Vagina (tissue), 2 donors: Measurements from ENCODE around the gene USP1.

Experiments used
- POLR2A ChIP-seq, 2 donors: fragments of 450-650 bp; IDR thresholded peaks; one replicate each; pipeline ENCODE4 v1.6.1; 2017; ENCODE audit warnings: antibody characterized with exemption in 2 of 2, mild to moderate bottlenecking in 2 of 2, moderate library complexity in 2 of 2
- POLR2AphosphoS5 ChIP-seq, 2 donors: sonication (generic); formaldehyde crosslinking; IDR thresholded peaks; one replicate each; pipeline ENCODE4 v1.9.0; 2017; ENCODE audit warnings: antibody characterized with exemption in 2 of 2, mild to moderate bottlenecking in 2 of 2, low read depth in 1 of 2; ENCODE audit not compliant: insufficient read depth in 1 of 2
- TF ChIP-seq, protein P1 (sequence below), 3 experiments: fragments of 450-650 bp in 2 of 3; fragments of 200-600 bp in 1 of 3; sonication (generic) in 1 of 3; IDR thresholded peaks; one replicate each; pipeline ENCODE4 v1.5.1; 2017 to 2019; ENCODE audit warnings: antibody characterized with exemption in 3 of 3, mild to moderate bottlenecking in 2 of 3, moderate library complexity in 2 of 3

- TF ChIP-seq, protein P1, sequence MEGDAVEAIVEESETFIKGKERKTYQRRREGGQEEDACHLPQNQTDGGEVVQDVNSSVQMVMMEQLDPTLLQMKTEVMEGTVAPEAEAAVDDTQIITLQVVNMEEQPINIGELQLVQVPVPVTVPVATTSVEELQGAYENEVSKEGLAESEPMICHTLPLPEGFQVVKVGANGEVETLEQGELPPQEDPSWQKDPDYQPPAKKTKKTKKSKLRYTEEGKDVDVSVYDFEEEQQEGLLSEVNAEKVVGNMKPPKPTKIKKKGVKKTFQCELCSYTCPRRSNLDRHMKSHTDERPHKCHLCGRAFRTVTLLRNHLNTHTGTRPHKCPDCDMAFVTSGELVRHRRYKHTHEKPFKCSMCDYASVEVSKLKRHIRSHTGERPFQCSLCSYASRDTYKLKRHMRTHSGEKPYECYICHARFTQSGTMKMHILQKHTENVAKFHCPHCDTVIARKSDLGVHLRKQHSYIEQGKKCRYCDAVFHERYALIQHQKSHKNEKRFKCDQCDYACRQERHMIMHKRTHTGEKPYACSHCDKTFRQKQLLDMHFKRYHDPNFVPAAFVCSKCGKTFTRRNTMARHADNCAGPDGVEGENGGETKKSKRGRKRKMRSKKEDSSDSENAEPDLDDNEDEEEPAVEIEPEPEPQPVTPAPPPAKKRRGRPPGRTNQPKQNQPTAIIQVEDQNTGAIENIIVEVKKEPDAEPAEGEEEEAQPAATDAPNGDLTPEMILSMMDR (IDR thresholded peaks at IDR 0.05): no peak
- TF ChIP-seq POLR2AphosphoS5 (IDR thresholded peaks at IDR 0.05; ENCODE audit: insufficient read depth in 1 of 2, low read depth in 1 of 2): no peak
- TF ChIP-seq POLR2A (IDR thresholded peaks at IDR 0.05): no peak
Measured at GRCh38 chr1:62390071-62390470, 46.8 kb upstream of the USP1 start.
